Adrenal gland (tissue), 5 donors: ENCODE results near the gene FAM50A.
A peak's percentile ranks its signal among the peaks of the same experiment; 100 is the strongest.

Experiments used
- POLR2A ChIP-seq, 2 donors: fragments of 450-650 bp; IDR thresholded peaks; one replicate each; pipeline ENCODE4 v1.6.1; 2017; ENCODE audit warnings: antibody characterized with exemption in 2 of 2, mild to moderate bottlenecking in 2 of 2, moderate library complexity in 1 of 2
- TF ChIP-seq, protein P1 (sequence below), 6 experiments: fragments of 450-650 bp in 4 of 6; fragments of 200-600 bp in 2 of 6; sonication (generic) in 1 of 6; IDR thresholded peaks; 1 replicate in 5 of 6; 2 replicates in 1 of 6; pipeline versions ENCODE4 v1.5.1 to v1.8.0; 2016 to 2021; ENCODE audit warnings: antibody characterized with exemption in 6 of 6, mild to moderate bottlenecking in 2 of 6, moderate library complexity in 1 of 6
- donor health status: DM: no; HTN: no; CAD: no.

DNA sequence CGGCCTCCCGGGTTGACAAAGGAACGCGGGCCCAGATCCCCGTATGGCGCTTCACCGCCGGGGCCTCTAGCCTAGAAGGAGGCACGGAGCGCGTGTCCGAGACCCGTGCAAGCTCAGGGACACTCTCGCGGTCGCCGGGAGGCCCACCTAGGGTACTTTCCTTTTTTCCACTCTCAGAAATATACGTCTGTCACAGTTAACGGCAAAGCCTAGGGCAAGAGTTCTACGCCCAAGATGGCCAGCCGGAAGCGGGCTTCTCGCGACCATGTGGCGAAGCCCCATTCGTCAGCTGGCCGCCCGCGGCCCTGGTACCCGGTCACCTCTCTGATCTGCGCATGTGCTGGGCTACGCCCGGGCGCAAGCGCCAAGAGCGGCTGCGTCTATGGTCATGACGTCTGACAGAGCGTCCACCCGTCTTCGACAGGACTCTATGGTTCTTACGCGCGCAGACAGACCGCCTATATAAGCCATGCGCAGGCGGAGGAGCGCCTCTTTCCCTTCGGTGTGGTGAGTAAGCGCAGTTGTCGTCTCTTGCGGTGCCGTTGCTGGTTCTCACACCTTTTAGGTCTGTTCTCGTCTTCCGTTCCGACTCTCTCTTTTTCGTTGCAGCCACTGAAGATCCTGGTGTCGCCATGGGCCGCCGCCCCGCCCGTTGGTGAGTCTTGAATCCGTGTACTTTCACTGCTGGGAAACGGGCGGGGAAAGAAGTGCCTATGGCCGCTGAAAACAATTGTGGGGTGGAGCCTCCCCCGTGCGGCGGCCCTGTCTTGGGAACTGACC is 45.9 kb upstream of the FAM50A start, which contains the start of gene RPL10:
- TF ChIP-seq, protein P1, sequence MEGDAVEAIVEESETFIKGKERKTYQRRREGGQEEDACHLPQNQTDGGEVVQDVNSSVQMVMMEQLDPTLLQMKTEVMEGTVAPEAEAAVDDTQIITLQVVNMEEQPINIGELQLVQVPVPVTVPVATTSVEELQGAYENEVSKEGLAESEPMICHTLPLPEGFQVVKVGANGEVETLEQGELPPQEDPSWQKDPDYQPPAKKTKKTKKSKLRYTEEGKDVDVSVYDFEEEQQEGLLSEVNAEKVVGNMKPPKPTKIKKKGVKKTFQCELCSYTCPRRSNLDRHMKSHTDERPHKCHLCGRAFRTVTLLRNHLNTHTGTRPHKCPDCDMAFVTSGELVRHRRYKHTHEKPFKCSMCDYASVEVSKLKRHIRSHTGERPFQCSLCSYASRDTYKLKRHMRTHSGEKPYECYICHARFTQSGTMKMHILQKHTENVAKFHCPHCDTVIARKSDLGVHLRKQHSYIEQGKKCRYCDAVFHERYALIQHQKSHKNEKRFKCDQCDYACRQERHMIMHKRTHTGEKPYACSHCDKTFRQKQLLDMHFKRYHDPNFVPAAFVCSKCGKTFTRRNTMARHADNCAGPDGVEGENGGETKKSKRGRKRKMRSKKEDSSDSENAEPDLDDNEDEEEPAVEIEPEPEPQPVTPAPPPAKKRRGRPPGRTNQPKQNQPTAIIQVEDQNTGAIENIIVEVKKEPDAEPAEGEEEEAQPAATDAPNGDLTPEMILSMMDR (IDR thresholded peaks at IDR 0.05), result no peak
- peak; percentile 93 to 94 for TF ChIP-seq POLR2A (IDR thresholded peaks at IDR 0.05)
